Activated CD8-positive, alpha-beta T cell treated with anti-CD3 and anti-CD28 coated beads, Interleukin-2, amount 10 ng/mL, durations not matched to agents 7 days and 5 days (primary cell): ENCODE measurements around the gene SYNRG. TPM values are rescaled to one million over a fixed set of nuclear protein-coding genes. Genes with fewer than 3 reads are reported as not detected.

Experiments
- ATAC-seq: fragments of 150-1000 bp; cut with Tn5 transposase; one replicate; pipeline ENCODE4 v1.10.0; 2021; ENCODE audit warnings: moderate library complexity
- CTCF ChIA-PET: fragments of 350-600 bp; sonication (Branson Sonifier 250); formaldehyde crosslinking; loops from one replicate; lab custom pipeline; 2021; ENCODE audit warnings: antibody characterized with exemption; lab: Charles Lee
- POLR2A ChIA-PET: fragments of 350-600 bp; sonication (Branson Sonifier 250); formaldehyde crosslinking; loops from one replicate; lab custom pipeline; 2021; ENCODE audit warnings: antibody characterized with exemption; lab: Charles Lee
- DNase-seq: peaks from one replicate; pipeline ENCODE4 v3.0.0-alpha.2; 2020
- H3K27ac Mint-ChIP-seq: one replicate; pipeline ENCODE4 v1.8.0; 2021; ENCODE audit warnings: mild to moderate bottlenecking, mixed read lengths
- H3K27me3 Mint-ChIP-seq: one replicate; pipeline ENCODE4 v1.8.0; 2021; ENCODE audit warnings: low read depth, mixed read lengths
- H3K36me3 Mint-ChIP-seq: one replicate; pipeline ENCODE4 v1.8.0; 2021; ENCODE audit warnings: low read depth, mixed read lengths
- H3K4me1 Mint-ChIP-seq: one replicate; pipeline ENCODE4 v1.8.0; 2021; ENCODE audit warnings: low read depth, mixed read lengths
- H3K4me3 Mint-ChIP-seq: one replicate; pipeline ENCODE4 v1.8.0; 2021; ENCODE audit warnings: mild to moderate bottlenecking, mixed read lengths
- H3K9me3 Mint-ChIP-seq: one replicate; pipeline ENCODE4 v1.8.0; 2022; ENCODE audit warnings: mixed read lengths; ENCODE audit not compliant: insufficient read depth
- total RNA-seq, 2 experiments: library from RNA; stranded (reverse); gene quantifications; one replicate each; pipeline ENCODE4 v1.2.3, GENCODE V29; 2021

The SYNRG gene
- total RNA-seq, 2 experiments from 2014 or later: 97.4 to 105 TPM

DNA sequence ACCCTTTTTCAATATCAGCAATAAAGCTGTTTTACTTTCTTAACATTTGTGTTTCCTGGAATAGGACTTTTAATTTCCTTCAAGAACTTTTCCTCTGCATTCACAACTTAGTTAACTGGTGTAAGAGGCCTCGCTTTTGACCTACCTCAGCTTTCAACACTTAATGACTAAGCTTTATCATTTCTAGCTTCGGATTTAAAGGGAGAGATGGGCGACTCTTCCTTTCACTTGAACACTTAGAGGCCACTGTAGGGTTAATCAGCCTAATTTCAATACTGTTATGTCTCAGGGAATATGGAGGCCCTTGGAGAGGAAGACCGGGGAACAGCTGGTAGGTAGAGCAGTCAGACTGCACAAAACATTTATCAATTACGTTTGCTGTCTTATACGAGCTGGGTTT is 4.7 kb downstream of the SYNRG start:
- DNase-seq (no peak), ATAC-seq (no peak)
- Mint-ChIP-seq H3K9me3 (no peaks in the 10 kb centered on the region), H3K4me3 (peak overlapping the region; percentile 81), H3K36me3 (peaks cover 59% of the 10 kb centered on the region), H3K27me3 (no peaks in the 10 kb centered on the region), H3K4me1 (peaks cover 51% of the 10 kb centered on the region), H3K27ac (peak overlapping the region; percentile 94)
- ChIA-PET CTCF (interaction anchor here (1.1 to 1.6 kb wide), 2 partner anchors 196 to 231 kb away, joined by 3 read pairs; no protein-coding TSS in a partner anchor), POLR2A (interaction anchor here (1.3 to 1.4 kb wide), 2 partner anchors 115 to 197 kb away, joined by 3 read pairs; partner anchors contain the start of genes ACACA, DUSP14 and TADA2A)

DNA sequence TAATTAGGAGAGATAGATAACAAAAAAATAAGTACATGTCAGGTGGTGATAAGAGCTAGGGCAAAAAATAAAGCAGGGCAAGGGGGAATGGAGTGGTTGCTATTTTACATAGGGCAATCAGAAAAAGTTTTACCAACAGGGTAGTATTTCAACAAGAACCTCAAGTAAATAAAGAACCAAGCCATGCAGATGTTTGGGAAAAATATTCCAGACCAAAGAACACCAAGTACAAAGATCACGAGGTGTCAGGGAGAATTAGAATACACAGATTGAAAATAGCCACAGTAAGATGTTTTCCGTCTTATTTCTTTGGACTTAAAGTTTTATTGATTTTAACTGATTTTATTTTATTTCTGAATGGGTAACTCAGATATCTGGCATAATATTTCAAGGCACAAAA is 11.1 kb downstream of the SYNRG start:
- ChIA-PET CTCF (interaction anchor here (3.0 kb wide), 1 partner anchor 12 kb away, joined by 16 read pairs; the partner anchor contains the start of gene SYNRG), POLR2A (no interaction called here)
- H3K36me3 Mint-ChIP-seq: peaks cover 71% of the 10 kb centered on the region
- no peak overlapping the region for H3K4me3 Mint-ChIP-seq
- H3K4me1 Mint-ChIP-seq: peaks cover 29% of the 10 kb centered on the region
- DNase-seq: no peak
- no peak overlapping the region for H3K27ac Mint-ChIP-seq
- no peaks in the 10 kb centered on the region for H3K27me3 Mint-ChIP-seq
- no peak for ATAC-seq
- no peaks in the 10 kb centered on the region for H3K9me3 Mint-ChIP-seq

DNA sequence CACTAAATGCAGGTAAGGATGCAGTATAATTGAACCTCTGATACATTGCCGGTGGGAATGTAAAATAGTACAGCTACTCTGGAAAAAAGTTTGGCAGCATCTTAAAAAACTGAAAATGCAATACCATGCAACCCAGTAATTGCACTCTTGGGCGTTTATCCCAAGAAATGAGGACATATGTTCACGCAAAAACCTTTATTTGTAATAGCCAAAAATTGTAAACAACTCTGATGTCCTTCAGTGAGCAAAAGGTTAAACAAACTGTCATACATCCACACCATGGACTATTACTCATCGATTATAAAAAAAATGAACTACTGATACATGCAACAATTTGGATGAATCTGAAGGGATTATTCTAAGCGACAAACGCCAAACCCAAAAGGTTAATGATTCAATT is 16.9 kb downstream of the SYNRG start:
- DNase-seq (no peak), ATAC-seq (no peak)
- H3K36me3 Mint-ChIP-seq: peaks cover 72% of the 10 kb centered on the region
- H3K4me1 Mint-ChIP-seq: peaks cover 25% of the 10 kb centered on the region
- no peak overlapping the region for H3K27ac Mint-ChIP-seq
- H3K4me3 Mint-ChIP-seq: no peak overlapping the region
- ChIA-PET POLR2A (no interaction called here), CTCF (interaction anchor here (1.0 kb wide), 2 partner anchors 18 to 219 kb away, joined by 3 to 4 read pairs; no protein-coding TSS in a partner anchor)
- no peaks in the 10 kb centered on the region for H3K27me3 Mint-ChIP-seq
- H3K9me3 Mint-ChIP-seq: no peaks in the 10 kb centered on the region

DNA sequence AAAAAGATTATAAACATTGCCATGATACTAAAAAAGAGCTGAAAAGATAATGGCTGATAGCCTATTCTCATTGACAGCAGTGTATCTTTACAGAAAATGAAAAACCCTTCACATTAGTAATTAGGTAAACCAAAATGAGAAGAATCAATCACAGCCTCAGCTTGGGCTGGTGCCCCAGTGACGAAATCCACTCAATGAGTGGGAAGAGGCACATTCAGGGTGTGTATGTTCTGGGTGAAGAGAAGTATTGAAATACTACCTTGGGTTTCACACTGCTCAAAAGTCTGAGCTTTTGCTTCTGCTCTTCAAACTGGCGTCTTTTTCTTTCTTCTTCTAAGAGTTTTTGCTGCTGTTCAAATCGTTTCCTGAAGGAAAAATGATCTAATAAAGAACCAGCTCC is 24.2 kb downstream of the SYNRG start:
- ATAC-seq (no peak), DNase-seq (no peak)
- Mint-ChIP-seq H3K27me3 (no peaks in the 10 kb centered on the region), H3K9me3 (no peaks in the 10 kb centered on the region), H3K36me3 (peaks cover 57% of the 10 kb centered on the region), H3K27ac (no peak overlapping the region), H3K4me1 (peaks cover 3% of the 10 kb centered on the region), H3K4me3 (no peak overlapping the region)
- POLR2A ChIA-PET: no interaction called here
- CTCF ChIA-PET: interaction anchor here (0.9 kb wide), 1 partner anchor 256 kb away, joined by 3 read pairs; no protein-coding TSS in a partner anchor

DNA sequence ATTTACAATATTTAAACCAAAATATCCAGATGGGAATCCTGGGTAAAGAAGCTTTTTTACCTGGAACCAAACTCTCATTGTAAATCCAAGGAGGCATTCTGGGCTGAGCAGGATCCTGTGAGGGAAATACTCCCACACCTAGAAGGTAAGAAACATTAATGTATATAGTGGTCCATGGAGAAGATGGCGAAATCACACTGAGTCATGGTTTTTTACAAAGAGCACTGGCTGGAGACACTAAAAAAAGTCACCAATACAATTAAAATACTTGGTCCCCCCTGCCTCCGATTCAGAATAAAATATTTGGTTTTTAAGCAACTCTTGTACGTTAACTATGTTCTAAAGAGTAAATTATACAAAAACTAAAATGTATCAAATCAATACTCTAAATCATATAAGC is 32.9 kb downstream of the SYNRG start:
- Mint-ChIP-seq H3K9me3 (no peaks in the 10 kb centered on the region), H3K4me3 (no peak overlapping the region), H3K27ac (no peak overlapping the region), H3K27me3 (no peaks in the 10 kb centered on the region), H3K36me3 (peaks cover 62% of the 10 kb centered on the region), H3K4me1 (no peaks in the 10 kb centered on the region)
- DNase-seq (no peak), ATAC-seq (no peak)
- ChIA-PET CTCF (no interaction called here), POLR2A (no interaction called here)

DNA sequence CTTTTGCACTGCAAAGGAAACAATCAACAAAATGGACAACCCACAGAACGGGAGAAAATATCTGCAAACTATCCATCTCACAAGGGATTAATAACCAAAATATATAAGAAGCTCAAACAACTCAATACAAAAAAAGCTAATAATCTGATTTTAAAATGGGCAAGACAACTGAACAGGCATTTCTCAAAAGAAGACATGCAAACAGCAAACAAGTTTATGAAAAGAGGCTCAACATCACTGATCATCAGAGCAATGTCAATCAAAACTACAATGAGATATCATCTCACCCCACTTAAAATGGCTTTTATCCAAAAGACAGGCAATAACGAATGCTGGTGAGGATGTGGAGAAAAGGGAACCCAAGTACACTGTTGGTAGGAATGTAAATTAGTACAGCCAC is 34.8 kb downstream of the SYNRG start:
- no peaks in the 10 kb centered on the region for H3K9me3 Mint-ChIP-seq
- peaks cover 64% of the 10 kb centered on the region for H3K36me3 Mint-ChIP-seq
- POLR2A ChIA-PET: no interaction called here

DNA sequence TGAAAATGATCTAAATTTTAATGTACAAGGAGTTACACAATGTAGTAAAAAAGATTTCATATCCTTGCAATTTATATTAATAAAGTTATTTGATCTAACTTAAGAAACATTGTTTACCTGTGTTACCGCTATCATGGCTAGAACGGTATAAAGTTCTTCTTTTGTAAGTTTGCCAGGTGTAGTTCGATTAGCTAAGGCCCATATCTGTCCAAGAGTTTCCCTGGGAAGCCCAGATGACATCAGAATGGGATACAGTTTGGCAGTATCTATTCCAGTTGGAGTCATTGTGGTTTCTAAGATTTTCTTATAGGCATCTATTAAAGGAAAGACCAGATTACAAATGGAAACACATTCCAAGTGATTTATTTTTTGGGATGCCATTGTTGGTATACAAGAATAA is 37.5 kb downstream of the SYNRG start:
- peaks cover 69% of the 10 kb centered on the region for H3K36me3 Mint-ChIP-seq
- CTCF ChIA-PET: no interaction called here
- H3K4me3 Mint-ChIP-seq: no peak overlapping the region

More for the DNA sequence above, 34.8 kb downstream of the SYNRG start:
- peak overlapping the region; percentile 9 for H3K27ac Mint-ChIP-seq
- DNase-seq (no peak), ATAC-seq (no peak)
- no peaks in the 10 kb centered on the region for H3K27me3 Mint-ChIP-seq
- H3K4me3 Mint-ChIP-seq: no peak overlapping the region
- CTCF ChIA-PET: no interaction called here
- H3K4me1 Mint-ChIP-seq: no peaks in the 10 kb centered on the region

DNA sequence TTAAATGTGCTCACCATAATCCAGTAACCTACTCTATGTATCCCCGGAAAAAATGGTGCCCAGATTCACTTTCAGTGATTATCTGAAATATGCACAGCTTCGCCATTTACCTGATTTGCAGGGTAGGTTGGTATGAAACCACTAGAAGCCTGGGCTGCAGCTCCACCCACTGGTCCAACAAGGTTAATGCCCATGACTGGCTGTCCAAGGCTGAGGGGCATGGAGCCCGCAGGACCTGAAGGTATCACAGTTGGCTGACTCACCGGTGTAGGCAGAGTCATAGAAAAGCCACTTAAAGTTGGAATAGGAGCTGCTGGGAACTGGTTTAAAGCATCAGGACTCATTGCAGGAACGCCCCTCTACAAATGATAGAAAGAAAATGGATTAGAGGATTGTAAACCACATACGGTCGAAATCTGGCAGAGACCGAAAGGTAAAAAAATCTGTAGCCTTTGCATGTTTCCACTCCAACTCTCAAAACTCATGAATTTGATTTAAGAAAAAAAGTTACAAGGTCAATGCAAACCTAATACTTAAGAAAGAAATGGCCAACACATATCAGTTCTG is 38.6 kb downstream of the SYNRG start:
- H3K9me3 Mint-ChIP-seq: no peaks in the 10 kb centered on the region
- no peaks in the 10 kb centered on the region for H3K4me1 Mint-ChIP-seq
- no peaks in the 10 kb centered on the region for H3K27me3 Mint-ChIP-seq
- DNase-seq (peak; percentile 36), ATAC-seq (no peak)
- CTCF ChIA-PET: interaction anchor here (1.6 to 2.7 kb wide), 4 partner anchors 12 to 220 kb away, joined by 3 to 14 read pairs (median 5); partner anchors contain the start of gene SYNRG
- H3K27ac Mint-ChIP-seq: no peak overlapping the region
- POLR2A ChIA-PET: interaction anchor here (0.7 kb wide), 1 partner anchor 36 kb away, joined by 3 read pairs; no protein-coding TSS in a partner anchor
- H3K4me3 Mint-ChIP-seq: no peak overlapping the region
- peaks cover 66% of the 10 kb centered on the region for H3K36me3 Mint-ChIP-seq

More for the DNA sequence above, 37.5 kb downstream of the SYNRG start:
- Mint-ChIP-seq H3K27ac (no peak overlapping the region), H3K27me3 (no peaks in the 10 kb centered on the region), H3K9me3 (no peaks in the 10 kb centered on the region), H3K4me1 (no peaks in the 10 kb centered on the region)
- DNase-seq (no peak), ATAC-seq (no peak)
- POLR2A ChIA-PET: no interaction called here

DNA sequence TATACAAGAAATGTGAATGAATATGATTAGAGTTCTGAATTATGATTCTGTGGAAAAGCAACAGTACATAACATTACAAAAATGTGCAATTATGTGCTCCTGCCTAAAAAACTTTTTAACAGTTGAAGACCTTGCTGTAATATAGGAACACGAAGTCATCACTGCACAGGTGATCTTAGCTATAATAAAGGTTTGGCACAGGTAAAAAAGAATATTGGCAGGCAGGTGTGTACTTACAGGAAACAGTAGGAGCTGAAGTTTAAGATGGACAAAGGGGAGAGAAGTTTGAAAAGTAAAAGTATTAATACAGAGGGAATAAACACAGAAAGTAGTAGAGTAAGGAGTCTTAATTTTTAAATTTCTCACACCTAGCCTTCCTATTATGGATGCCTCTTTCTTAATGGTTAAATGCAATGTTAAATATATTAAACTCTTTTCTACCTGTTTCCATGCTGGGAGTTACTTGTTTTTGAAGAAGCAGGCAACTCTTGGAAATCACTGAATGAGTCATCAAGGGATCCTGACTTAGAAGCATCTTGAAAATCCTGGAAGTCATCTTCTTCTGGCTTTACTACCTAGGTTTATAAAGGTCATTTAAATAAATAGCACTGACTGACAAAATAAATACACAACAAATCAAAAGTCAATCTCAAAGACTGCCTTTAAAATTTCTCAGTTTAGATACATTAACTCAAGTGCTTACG is 40.7 kb downstream of the SYNRG start:
- POLR2A ChIA-PET: interaction anchor here (0.6 kb wide), 1 partner anchor 32 kb away, joined by 3 read pairs; no protein-coding TSS in a partner anchor
- Mint-ChIP-seq H3K27ac (no peak overlapping the region), H3K36me3 (peaks cover 65% of the 10 kb centered on the region), H3K4me3 (no peak overlapping the region), H3K27me3 (no peaks in the 10 kb centered on the region), H3K9me3 (no peaks in the 10 kb centered on the region), H3K4me1 (no peaks in the 10 kb centered on the region)
- DNase-seq: no peak
- CTCF ChIA-PET: interaction anchor here (1.5 to 2.7 kb wide), 5 partner anchors 11 to 195 kb away, joined by 4 to 14 read pairs (median 5); partner anchors contain the start of gene SYNRG
- no peak for ATAC-seq

DNA sequence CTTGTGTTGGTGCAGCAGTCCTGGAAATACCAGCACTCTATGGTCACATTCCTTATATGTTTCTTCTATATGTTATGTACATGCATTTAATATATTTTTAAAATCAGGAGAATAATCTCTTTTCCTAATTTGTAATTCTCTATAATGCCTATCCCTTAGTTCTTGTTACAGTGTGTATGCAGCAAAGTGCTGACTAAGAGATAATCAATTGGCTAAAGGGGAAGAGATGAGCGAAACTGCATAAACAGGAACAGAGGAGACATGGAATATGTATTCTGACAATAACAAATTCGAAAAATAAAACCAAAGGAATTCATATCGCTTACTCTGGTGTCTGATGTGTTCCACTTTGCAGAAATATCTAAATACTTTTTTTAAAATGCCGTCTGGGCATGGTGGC is 41.7 kb downstream of the SYNRG start:
- H3K36me3 Mint-ChIP-seq: peaks cover 59% of the 10 kb centered on the region
- POLR2A ChIA-PET: interaction anchor here (0.7 kb wide), 1 partner anchor 248 kb away, joined by 3 read pairs; no protein-coding TSS in a partner anchor
- no peak overlapping the region for H3K4me3 Mint-ChIP-seq

DNA sequence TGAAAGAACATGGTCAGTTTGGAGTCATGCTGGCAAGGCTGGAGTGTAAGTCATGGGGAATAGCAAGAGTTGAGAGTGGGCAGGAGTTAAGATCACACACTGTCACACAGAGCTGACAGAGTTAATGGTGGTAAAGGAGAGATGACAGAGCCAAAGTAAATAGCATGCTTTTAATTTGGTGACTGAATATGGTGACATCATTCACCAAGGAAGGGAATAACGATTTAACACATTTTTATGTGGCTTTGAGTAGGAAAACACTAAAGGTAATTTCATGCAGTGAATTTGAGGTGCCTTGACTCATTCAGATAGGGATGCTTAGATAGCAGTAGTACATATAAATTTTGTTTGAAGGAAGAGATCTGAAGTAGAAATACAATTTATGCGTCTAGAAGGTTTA is 42.1 kb downstream of the SYNRG start:
- Mint-ChIP-seq H3K27ac (peak overlapping the region; percentile 41), H3K36me3 (peaks cover 61% of the 10 kb centered on the region), H3K4me1 (no peaks in the 10 kb centered on the region), H3K9me3 (no peaks in the 10 kb centered on the region), H3K27me3 (no peaks in the 10 kb centered on the region), H3K4me3 (no peak overlapping the region)
- DNase-seq (no peak), ATAC-seq (no peak)
- ChIA-PET POLR2A (interaction anchor here (0.7 kb wide), 1 partner anchor 248 kb away, joined by 3 read pairs; no protein-coding TSS in a partner anchor), CTCF (no interaction called here)

More for the DNA sequence above, 41.7 kb downstream of the SYNRG start:
- DNase-seq: no peak
- Mint-ChIP-seq H3K27me3 (no peaks in the 10 kb centered on the region), H3K9me3 (no peaks in the 10 kb centered on the region), H3K27ac (no peak overlapping the region), H3K4me1 (no peaks in the 10 kb centered on the region)
- no peak for ATAC-seq
- CTCF ChIA-PET: no interaction called here

DNA sequence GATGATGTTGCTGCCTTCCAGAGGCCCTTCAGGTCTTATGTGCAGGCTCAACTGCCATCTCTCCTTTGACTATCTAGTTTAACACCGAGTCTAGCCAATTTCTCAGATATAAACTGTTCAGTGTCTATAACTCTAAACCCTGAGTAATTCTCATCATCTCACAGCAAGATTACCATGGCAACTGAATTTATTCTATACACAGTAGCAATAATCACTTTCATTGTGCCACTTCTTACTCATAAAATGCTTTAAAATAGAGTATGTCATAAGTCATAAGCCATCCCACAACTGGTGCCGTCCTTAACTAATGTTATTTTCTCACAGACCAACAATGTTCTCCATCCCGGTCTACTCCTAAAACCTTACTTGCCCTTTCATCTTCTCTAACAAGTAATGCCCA is 45.0 kb downstream of the SYNRG start:
- H3K27me3 Mint-ChIP-seq: no peaks in the 10 kb centered on the region
- DNase-seq: no peak
- ATAC-seq: no peak
- ChIA-PET CTCF (no interaction called here), POLR2A (no interaction called here)
- peaks cover 61% of the 10 kb centered on the region for H3K36me3 Mint-ChIP-seq
- H3K4me3 Mint-ChIP-seq: no peak overlapping the region
- no peaks in the 10 kb centered on the region for H3K4me1 Mint-ChIP-seq
- H3K9me3 Mint-ChIP-seq: no peaks in the 10 kb centered on the region
- no peak overlapping the region for H3K27ac Mint-ChIP-seq
